NOMO-1 treated with DMSO at 0.1 percent for 48 hours (cell line): ENCODE measurements around the gene UTS2B.

Experiments
- DNase-seq: peaks from one replicate; lab custom pipeline; 2025; ENCODE audit not compliant: unreplicated experiment; lab: John Stamatoyannopoulos, UW

Gene UTS2B

GRCh38 chr3:191327526-191327925, 2.8 kb downstream of the UTS2B start:
- DNase-seq = no peak

GRCh38 chr3:191324936-191325335, 5.4 kb downstream of the UTS2B start:
- DNase-seq = no peak

GRCh38 chr3:191321019-191321767, 9.1 kb downstream of the UTS2B start:
- DNase-seq = no peak

GRCh38 chr3:191320316-191320715, 10.0 kb downstream of the UTS2B start:
- DNase-seq = no peak

DNA sequence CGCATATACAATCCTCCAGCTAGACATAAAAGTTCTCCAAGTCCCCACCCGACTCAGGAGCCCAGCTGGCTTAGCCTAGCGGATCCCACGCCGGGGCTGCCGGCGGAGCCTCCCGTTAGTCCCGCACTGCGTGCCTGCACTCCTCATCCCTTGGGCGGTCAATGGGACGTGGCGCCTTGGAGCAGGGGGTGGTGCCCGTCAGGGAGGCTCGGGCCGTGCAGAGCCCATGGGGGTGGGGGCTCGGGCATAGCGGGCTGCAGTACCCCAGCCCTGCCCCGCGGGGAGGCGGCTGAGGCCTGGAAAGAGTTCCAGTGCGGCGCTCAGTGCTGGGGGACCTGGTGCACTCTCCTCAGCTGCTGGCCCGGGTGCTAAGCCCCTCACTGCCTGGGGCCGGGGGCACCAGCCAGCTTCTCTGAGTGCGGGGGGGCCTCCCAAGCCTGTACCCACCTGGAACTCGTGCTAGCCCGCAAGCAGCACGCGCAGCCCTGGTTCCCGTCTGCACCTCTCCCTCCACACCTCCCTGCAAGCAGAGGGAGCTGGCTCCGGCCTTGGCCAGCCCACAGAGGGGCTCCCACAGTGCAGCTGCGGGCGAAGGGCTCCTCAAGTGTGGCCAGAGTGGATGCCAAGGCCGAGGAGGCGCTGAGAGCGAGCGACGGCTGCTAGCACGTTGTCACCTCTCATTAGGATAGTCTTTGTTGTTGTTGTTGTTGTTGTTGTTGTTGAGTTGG, 13.3 kb downstream of the UTS2B start:
- no peak for DNase-seq

DNA sequence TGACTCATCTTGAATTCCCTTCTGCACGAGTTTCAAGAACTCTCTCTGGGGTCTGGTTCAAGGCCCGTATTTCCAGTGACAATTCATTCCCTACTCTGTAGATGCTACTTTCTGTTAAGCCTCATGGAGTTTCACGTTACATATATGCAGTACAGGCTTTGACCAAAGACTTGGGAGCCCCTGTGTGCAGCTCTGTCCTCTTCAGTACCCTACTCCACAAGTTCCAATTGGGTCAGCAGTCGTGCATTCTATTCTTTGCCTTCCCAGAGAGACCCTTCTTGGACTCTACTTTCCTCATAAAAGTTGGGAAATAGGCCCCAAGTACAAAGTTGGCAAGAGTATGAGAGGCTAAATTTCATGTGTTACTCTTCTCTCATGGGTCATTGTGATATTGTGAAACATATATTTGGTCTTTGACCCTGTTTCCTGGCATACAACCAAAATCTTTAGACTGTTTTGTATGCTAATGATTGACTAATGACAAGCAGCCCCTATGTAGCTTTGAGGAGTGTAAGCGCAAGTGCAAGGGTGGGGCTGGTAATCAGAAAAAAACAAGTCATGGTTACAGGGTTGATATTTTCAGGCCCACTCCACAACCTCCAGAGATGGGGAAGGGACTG, 16.1 kb downstream of the UTS2B start:
- no peak for DNase-seq

GRCh38 chr3:191313296-191313695, 17.0 kb downstream of the UTS2B start:
- DNase-seq = no peak

- DNase-seq = no peak
These were observed 23.0 kb downstream of the UTS2B start for GRCh38 chr3:191307341-191307740.

- DNase-seq = no peak
These were observed 23.9 kb downstream of the UTS2B start for GRCh38 chr3:191306428-191306827.

DNA sequence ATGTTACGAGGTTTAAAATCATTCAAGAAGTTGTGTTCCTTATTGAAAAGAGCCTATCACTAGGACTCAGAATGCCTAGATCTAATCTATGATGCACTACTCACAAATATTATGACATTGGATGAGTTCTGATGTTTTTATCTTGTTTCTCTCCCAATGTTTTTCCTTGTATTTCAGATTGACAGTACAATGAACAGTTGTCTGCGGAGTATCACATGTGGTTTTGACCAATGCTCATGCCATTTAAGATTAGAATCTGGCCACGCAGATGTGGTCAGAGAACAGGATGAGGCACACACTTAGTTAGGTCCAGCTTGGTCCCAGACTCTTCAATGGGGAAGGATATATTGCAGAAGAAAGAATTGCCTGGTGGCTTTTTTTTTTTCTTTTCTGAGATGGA, 26.7 kb downstream of the UTS2B start:
- peak; percentile 28 for DNase-seq

DNA sequence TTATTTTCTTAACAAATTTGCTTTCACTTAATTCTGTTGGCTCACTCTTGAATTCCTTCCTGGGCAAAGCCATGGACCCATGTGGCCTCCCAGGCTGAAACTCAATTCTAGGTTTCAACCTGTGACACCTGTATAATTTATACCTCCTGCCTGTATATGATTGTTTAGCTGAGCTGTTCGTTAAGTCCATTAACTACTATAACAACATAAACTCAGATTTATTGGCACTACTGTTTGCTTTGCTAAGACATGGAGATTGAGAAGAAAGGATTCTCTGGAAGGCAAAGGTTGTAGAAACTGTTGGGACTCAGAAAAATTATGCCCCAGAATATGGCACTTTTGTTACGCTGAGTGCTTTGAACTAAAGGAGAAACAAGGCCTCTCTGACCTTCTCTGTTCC, 27.9 kb downstream of the UTS2B start:
- no peak for DNase-seq

DNA sequence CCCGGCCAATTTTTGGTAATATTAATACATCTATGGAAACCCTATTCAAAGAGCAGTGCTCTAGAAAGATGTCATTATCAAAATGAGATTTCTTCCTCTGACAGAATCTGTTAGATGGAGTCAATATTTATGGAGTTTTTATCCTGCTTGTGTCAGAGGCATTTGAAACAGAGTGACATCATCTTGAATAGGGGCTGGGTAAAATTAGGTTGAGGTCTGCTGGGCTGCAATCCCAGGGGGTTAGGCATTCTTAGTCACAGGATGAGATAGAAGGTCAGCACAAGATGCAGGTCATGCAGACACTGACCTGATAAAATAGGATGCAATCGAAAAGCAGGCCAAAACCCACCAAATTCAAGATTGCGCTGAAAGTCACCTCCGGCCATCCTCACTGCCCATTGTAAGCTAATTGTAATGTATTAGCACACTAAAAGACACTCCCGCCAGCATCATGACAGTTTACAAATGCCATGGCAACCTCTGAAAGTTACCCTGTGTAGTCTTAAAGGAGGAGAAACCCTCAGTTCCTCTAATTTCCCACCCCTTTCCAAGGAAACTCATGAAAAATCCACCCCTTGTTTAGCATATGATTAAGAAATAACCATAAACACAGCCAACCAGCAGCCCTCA, 28.4 kb downstream of the UTS2B start:
- no peak for DNase-seq

GRCh38 chr3:191301017-191301416, 29.3 kb downstream of the UTS2B start:
- peak; percentile 81 for DNase-seq

DNA sequence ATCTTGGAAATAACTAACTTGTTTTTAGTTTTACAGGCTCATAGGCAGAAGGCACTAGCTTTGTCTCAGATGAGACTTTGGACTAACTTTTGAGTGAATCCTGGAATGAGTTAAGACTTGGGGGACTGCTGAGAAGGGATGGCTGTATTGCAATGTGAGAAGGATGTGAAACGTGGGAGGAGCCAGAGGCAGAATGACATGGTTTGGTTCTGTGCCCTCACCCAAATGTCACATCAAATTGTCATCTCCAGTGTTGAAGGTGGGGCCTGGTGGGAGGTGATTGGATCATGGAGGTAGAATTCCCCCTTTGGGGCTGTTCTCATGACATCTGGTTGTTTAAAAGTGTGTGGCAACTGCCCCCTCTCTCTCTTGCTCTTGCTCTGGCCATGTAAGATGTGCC, 29.9 kb downstream of the UTS2B start:
- DNase-seq = no peak

DNA sequence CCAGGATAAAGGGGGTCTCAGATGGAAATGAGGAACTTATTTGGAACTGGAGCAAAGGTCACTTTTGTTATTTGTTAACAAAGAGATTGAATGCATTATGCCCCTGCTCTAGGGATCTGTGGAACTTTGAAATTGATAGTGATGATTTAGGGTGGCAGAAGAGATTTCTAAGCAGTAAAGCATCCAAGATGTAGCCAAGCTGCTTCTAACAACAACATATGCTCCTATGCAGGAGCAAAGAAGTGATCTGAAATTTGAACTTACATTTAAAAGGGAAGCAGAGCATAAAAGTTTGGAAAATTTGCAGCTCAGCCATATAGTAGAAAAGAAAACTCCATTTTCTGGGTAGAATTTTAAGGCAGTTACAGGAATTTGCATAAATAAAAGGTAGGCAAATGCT, 31.5 kb downstream of the UTS2B start:
- DNase-seq = no peak

- DNase-seq = peak; percentile 94
These were observed 34.2 kb downstream of the UTS2B start for GRCh38 chr3:191296041-191296541.

- peak; percentile 24 for DNase-seq
These were observed 36.0 kb downstream of the UTS2B start for GRCh38 chr3:191294291-191294690.

- DNase-seq = peak; percentile 67
These were observed 37.9 kb downstream of the UTS2B start for GRCh38 chr3:191292243-191293015.

DNA sequence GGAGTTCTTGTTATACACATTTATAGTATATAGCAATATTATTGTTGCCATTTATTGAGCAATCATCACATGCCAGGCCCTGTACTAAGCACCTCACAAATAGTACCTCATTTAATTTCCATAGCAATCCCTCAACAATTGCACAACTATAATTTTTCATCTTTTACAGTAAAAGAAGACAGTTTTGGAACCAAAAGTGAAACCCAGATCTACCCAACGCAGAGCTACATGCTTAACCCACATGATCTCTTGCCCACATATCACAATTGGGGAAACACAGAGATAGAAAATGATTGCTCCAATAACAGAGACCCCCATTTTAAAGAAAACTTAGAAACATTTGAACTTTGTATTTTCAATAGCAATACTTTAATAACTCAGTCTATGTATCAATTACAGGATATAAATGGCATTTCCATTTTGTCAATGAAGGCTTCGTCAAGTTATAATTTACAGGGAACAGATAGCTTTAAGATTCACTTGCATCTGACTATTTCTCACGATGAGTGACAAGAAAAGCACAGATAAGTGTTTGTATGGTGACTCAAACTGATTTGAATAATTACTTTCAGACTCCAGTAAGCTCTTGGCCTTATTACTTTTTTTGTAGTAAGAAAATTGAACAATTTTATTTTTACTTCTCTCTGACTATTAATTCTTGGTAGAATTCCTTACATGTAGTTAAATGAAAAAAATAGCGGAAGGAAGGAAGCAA, 39.9 kb downstream of the UTS2B start:
- DNase-seq = peak; percentile 87

DNA sequence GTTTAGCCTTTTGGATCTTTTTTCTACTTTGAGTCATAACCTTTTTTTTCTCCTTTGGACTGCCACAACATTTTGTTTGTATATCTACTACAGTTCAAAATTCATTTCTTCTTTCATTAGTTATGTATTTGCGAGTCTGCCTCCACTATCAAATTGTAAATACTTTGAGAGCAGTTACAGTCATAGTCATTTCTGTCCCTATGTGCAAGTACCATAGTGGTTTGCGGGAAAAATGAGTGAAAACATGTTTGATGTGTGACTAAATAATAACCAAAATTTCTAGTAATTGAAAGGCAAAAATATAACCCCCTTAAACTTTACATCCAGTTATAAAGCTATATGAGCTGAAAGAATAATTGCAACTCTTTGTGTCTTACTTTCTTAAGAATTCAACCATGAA, 46.9 kb downstream of the UTS2B start:
- DNase-seq = no peak
